ENCODE data around the gene EIF1AX.

DNA sequence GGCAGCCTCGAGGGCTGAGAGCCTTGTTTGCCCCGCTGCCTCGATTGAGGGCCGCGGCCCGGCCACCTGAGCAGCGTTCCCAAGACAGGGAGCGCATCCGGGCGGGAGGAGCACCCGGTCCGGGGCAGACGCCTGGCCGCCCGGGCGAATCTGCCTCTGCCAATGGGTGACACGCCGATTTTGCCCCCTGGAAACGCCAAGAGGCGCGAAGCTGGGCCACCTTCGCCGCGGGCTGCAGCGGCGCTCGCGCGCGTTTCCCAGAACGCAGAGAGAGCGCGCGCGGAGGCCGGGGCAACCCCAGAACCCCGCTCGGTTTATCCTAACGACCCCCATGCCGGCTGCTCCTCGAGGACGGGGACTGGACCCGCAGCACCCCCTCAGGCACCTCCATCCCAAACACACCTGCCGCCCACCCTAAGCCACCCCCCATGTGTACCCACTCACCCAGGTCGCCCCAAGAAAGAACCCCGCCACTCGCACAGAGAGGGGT lies 25.5 kb downstream of the EIF1AX start:
- TF ChIP-seq CTCF (conservative IDR thresholded peaks at IDR 0.05 in 1 of 2, IDR thresholded peaks at IDR 0.05 in 1 of 2; ENCODE audit: low read depth in 1 of 2, low read length in 2 of 2): no peak
- no peak for TF ChIP-seq EZH2 (IDR thresholded peaks at IDR 0.05; ENCODE audit: low read length, missing control alignments)
